GM23338 (cell line): Measurements from ENCODE around the gene WDR20. TPM values are rescaled to one million over a fixed set of nuclear protein-coding genes. Genes with fewer than 3 reads are reported as not detected.

Source experiments
- ATAC-seq: fragments of 200-7000 bp; cut with Tn5 transposase; 3 replicates; pipeline ENCODE4 v1.9.1; 2020
- DNase-seq: peaks from one replicate; pipeline ENCODE4 v3.0.0-alpha.2; 2015; ENCODE audit warnings: low spot score
- H2AFZ ChIP-seq: fragments of 200-600 bp; sonication (generic); 2 replicates; pipeline ENCODE4 v1.8.0; 2016; ENCODE audit warnings: antibody characterized with exemption, mild to moderate bottlenecking, moderate library complexity
- H3F3A ChIP-seq: fragments of 200-600 bp; sonication (generic); replicated peaks from 2 replicates; pipeline ENCODE4 v1.8.0; 2017; ENCODE audit warnings: antibody characterized with exemption, mixed run types, low read depth
- H3K27ac ChIP-seq: fragments of 200-600 bp; sonication (generic); 2 replicates; pipeline ENCODE4 v1.6.1; 2016; ENCODE audit warnings: low read depth
- H3K27me3 ChIP-seq: fragments of 200-600 bp; sonication (generic); 2 replicates; pipeline ENCODE4 v1.8.0; 2016; ENCODE audit warnings: mild to moderate bottlenecking, mixed run types, moderate library complexity; ENCODE audit not compliant: insufficient read depth
- H3K36me3 ChIP-seq: fragments of 200-600 bp; sonication (generic); 2 replicates; pipeline ENCODE4 v1.8.0; 2016; ENCODE audit warnings: mild to moderate bottlenecking; ENCODE audit not compliant: insufficient read depth
- H3K4me1 ChIP-seq: fragments of 200-600 bp; sonication (generic); 2 replicates; pipeline ENCODE4 v1.8.0; 2016; ENCODE audit warnings: mild to moderate bottlenecking, moderate library complexity; ENCODE audit not compliant: insufficient read depth
- H3K4me2 ChIP-seq: fragments of 200-600 bp; sonication (generic); 2 replicates; pipeline ENCODE4 v1.7.1; 2017; ENCODE audit warnings: mixed run types
- H3K4me3 ChIP-seq: fragments of 200-600 bp; sonication (generic); 2 replicates; pipeline ENCODE4 v1.6.1; 2016; ENCODE audit warnings: mixed run types
- H3K79me2 ChIP-seq: fragments of 200-600 bp; sonication (generic); replicated peaks from 2 replicates; pipeline ENCODE4 v1.8.0; 2017; ENCODE audit warnings: mild to moderate bottlenecking; ENCODE audit not compliant: insufficient read depth
- H3K9me2 ChIP-seq: fragments of 200-600 bp; sonication (generic); 2 replicates; pipeline ENCODE4 v1.8.0; 2017; ENCODE audit not compliant: insufficient read depth
- H4K20me1 ChIP-seq: fragments of 200-600 bp; sonication (generic); replicated peaks from 2 replicates; pipeline ENCODE4 v1.8.0; 2017; ENCODE audit warnings: mild to moderate bottlenecking; ENCODE audit not compliant: insufficient read depth
- H3K27ac Mint-ChIP-seq: 2 replicates; pipeline ENCODE4 v1.8.0; 2020; ENCODE audit warnings: inconsistent platforms, mild to moderate bottlenecking, moderate library complexity, mixed read lengths
- H3K27me3 Mint-ChIP-seq: 3 replicates; pipeline ENCODE4 v1.8.0; 2022; ENCODE audit warnings: low read depth, mild to moderate bottlenecking, moderate library complexity, mixed read lengths, inconsistent platforms; ENCODE audit not compliant: insufficient read depth, poor library complexity
- H3K36me3 Mint-ChIP-seq: 3 replicates; pipeline ENCODE4 v1.8.0; 2021; ENCODE audit warnings: low read depth, mild to moderate bottlenecking, inconsistent platforms, moderate library complexity, mixed read lengths
- H3K4me1 Mint-ChIP-seq: 3 replicates; pipeline ENCODE4 v1.8.0; 2020; ENCODE audit warnings: mild to moderate bottlenecking, inconsistent platforms, mixed read lengths
- H3K4me3 Mint-ChIP-seq: 3 replicates; pipeline ENCODE4 v1.8.0; 2021; ENCODE audit warnings: moderate library complexity, mild to moderate bottlenecking, inconsistent platforms, mixed read lengths
- H3K9me3 Mint-ChIP-seq: 3 replicates; pipeline ENCODE4 v1.8.0; 2020; ENCODE audit warnings: moderate library complexity, mild to moderate bottlenecking, inconsistent platforms, mixed read lengths
- EZH2 ChIP-seq: fragments of 200-600 bp; sonication (generic); IDR thresholded peaks from one replicate; pipeline ENCODE4 v1.8.0; 2017; ENCODE audit warnings: antibody characterized with exemption, mild to moderate bottlenecking, low read depth; ENCODE audit not compliant: unreplicated experiment
- JUNB ChIP-seq: IDR thresholded peaks from one replicate; pipeline ENCODE4 v1.6.1; 2016; ENCODE audit warnings: antibody characterized with exemption; ENCODE audit not compliant: unreplicated experiment
- NANOG ChIP-seq: IDR thresholded peaks from 2 replicates; pipeline ENCODE4 v1.6.1; 2016; ENCODE audit warnings: antibody characterized with exemption, borderline replicate concordance
- POLR2AphosphoS5 ChIP-seq: IDR thresholded peaks from 2 replicates; pipeline ENCODE4 v1.6.1; 2016; ENCODE audit warnings: antibody characterized with exemption, low read depth
- REST ChIP-seq: IDR thresholded peaks from one replicate; pipeline ENCODE4 v1.6.1; 2018; ENCODE audit warnings: antibody characterized with exemption; ENCODE audit not compliant: unreplicated experiment
- STAT1 ChIP-seq: IDR thresholded peaks from one replicate; pipeline ENCODE4 v1.6.1; 2016; ENCODE audit warnings: antibody characterized with exemption; ENCODE audit not compliant: unreplicated experiment
- ZNF114 ChIP-seq: fragments of 250-450 bp; sonication (Bioruptor Pico); IDR thresholded peaks from 2 replicates; pipeline ENCODE4 v1.5.0; 2020; ENCODE audit warnings: mild to moderate bottlenecking, moderate library complexity
- ZNF331 ChIP-seq: fragments of 250-450 bp; sonication (Bioruptor Pico); IDR thresholded peaks from 2 replicates; pipeline ENCODE4 v1.5.0; 2020; ENCODE audit warnings: low read depth, mild to moderate bottlenecking, moderate library complexity
- ZNF462 ChIP-seq: fragments of 250-450 bp; sonication (Bioruptor Pico); IDR thresholded peaks from 2 replicates; pipeline ENCODE4 v1.5.0; 2020; ENCODE audit warnings: mild to moderate bottlenecking, moderate library complexity
- polyA plus RNA-seq: library from polyadenylated mRNA; unstranded; fragments of >200 nt; fragmentation: Nextera tagmentation; extraction: Ambion mirVana; gene quantifications from 2 replicates; pipeline ENCODE4 v1.2.1, GENCODE V29; 2016
- total RNA-seq: library from RNA; depleted of rRNA; stranded (reverse); fragments of >200 nt; shearing (Covaris generic); gene quantifications from 2 replicates; pipeline ENCODE4 v1.2.3, GENCODE V29; 2014
- TF ChIP-seq, protein P1 (sequence below): IDR thresholded peaks from 2 replicates; pipeline ENCODE4 v1.6.1; 2016; ENCODE audit warnings: antibody characterized with exemption

WDR20 gene
- total and polyA plus RNA-seq, 2 experiments from 2014 or later = 17.9 to 21.0 TPM

GRCh38 chr14:102212356-102212755 is 72.7 kb downstream of the WDR20 start:
- Histone ChIP-seq H3K9me2 (no peaks in the 10 kb centered on the region), H3K4me1 (peaks cover 14% of the 10 kb centered on the region; the same call in 1 of the 2 replicates), H3F3A (peaks cover 7% of the 10 kb centered on the region; the same call in 1 of the 2 replicates), H4K20me1 (peaks cover 8% of the 10 kb centered on the region; the same call in 1 of the 2 replicates), H3K27ac (0 out of 2 replicates have a peak overlapping the region, but pooled peaks have one; percentile 32), H3K36me3 (no peaks in the 10 kb centered on the region), H2AFZ (no peak overlapping the region), H3K4me2 (no peak overlapping the region), H3K4me3 (no peak overlapping the region), H3K27me3 (no peaks in the 10 kb centered on the region), H3K79me2 (peaks cover 57% of the 10 kb centered on the region)
- Mint-ChIP-seq H3K27ac (no peak overlapping the region), H3K36me3 (peaks cover 8% of the 10 kb centered on the region; the same call in 2 of the 3 replicates), H3K4me3 (no peak overlapping the region), H3K27me3 (peaks cover 7% of the 10 kb centered on the region), H3K9me3 (no peaks in the 10 kb centered on the region), H3K4me1 (peaks cover 46% of the 10 kb centered on the region)
- ATAC-seq (no peak), DNase-seq (no peak)
- no peak for TF ChIP-seq EZH2
- TF ChIP-seq REST = no peak

- H3K4me3 Mint-ChIP-seq = no peak overlapping the region
- peaks cover 7% of the 10 kb centered on the region for H3K27me3 Mint-ChIP-seq
- ATAC-seq (no peak), DNase-seq (no peak)
- H3K4me3 ChIP-seq = no peak overlapping the region
- peaks cover 62% of the 10 kb centered on the region for H3K79me2 ChIP-seq
- no peak overlapping the region for H3K4me2 ChIP-seq
- H3F3A ChIP-seq = peaks cover 7% of the 10 kb centered on the region; the same call in 1 of the 2 replicates
- peaks cover 42% of the 10 kb centered on the region for H3K4me1 Mint-ChIP-seq
- H3K9me3 Mint-ChIP-seq = no peaks in the 10 kb centered on the region
- no peaks in the 10 kb centered on the region for H3K27me3 ChIP-seq
- peaks cover 8% of the 10 kb centered on the region; the same call in 2 of the 3 replicates for H3K36me3 Mint-ChIP-seq
- no peaks in the 10 kb centered on the region for H3K36me3 ChIP-seq
- peaks cover 8% of the 10 kb centered on the region; the same call in 1 of the 2 replicates for H4K20me1 ChIP-seq
- H3K4me1 ChIP-seq = peaks cover 14% of the 10 kb centered on the region; the same call in 1 of the 2 replicates
- H3K27ac Mint-ChIP-seq = no peak overlapping the region; the same call in 1 of the 2 replicates
- H3K27ac ChIP-seq = 0 out of 2 replicates have a peak overlapping the region, but pooled peaks have one; percentile 32
- H2AFZ ChIP-seq = no peak overlapping the region
- no peaks in the 10 kb centered on the region for H3K9me2 ChIP-seq
- TF ChIP-seq ZNF462 (CRISPR knock-in tag) (no peak), NANOG (no peak), STAT1 (no peak), JUNB (no peak), POLR2AphosphoS5 (no peak), ZNF331 (no peak), ZNF114 (no peak)
- TF ChIP-seq, protein P1, sequence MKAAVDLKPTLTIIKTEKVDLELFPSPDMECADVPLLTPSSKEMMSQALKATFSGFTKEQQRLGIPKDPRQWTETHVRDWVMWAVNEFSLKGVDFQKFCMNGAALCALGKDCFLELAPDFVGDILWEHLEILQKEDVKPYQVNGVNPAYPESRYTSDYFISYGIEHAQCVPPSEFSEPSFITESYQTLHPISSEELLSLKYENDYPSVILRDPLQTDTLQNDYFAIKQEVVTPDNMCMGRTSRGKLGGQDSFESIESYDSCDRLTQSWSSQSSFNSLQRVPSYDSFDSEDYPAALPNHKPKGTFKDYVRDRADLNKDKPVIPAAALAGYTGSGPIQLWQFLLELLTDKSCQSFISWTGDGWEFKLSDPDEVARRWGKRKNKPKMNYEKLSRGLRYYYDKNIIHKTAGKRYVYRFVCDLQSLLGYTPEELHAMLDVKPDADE = no peak
Measured at GRCh38 chr14:102212845-102213244, 73.1 kb downstream of the WDR20 start.
